Measurements from ENCODE around the gene EFCC1.
A peak's percentile ranks its signal among the peaks of the same experiment; 100 is the strongest.
"Not testable (repeated sequence)": the region's sequence is repeated elsewhere in the genome, so short reads cannot be mapped to it uniquely, and the experiment has no call there.

The EFCC1 gene

DNA sequence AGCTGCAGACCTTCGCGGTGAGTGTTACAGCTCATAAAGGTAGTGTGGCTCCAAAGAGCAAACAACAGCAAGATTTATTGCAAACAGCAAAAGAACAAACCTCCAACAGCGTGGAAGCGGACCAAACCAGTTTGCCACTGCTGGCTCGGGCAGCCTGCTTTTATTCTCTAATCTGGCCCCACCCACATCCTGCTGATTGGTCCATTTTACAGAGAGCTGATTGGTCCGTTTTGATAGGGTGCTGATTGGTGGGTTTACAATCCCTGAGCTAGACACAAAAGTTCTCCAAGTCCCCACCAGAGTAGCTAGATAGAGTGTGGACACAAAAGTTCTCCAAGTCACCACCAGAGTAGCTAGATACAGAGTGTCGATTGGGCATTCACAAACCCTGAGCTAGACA is 66.6 kb downstream of the EFCC1 start:
- H3K4me3 Mint-ChIP-seq: peak overlapping the region; percentile 35
- not testable (repeated sequence) for H3K36me3 Mint-ChIP-seq (ENCODE audit: low read depth); DNase-seq (ENCODE audit: low spot score); H3K4me1 Mint-ChIP-seq (ENCODE audit: low read depth); H3K9me3 Mint-ChIP-seq; H3K27me3 Mint-ChIP-seq (ENCODE audit: low read depth); H3K27ac Mint-ChIP-seq

- Mint-ChIP-seq H3K36me3 (ENCODE audit: low read depth) (no peaks in the 10 kb centered on the region), H3K9me3 (peaks cover 7% of the 10 kb centered on the region), H3K27ac (no peak overlapping the region), H3K4me3 (peak overlapping the region; percentile 66), H3K27me3 (ENCODE audit: low read depth) (peaks cover 1% of the 10 kb centered on the region), H3K4me1 (ENCODE audit: low read depth) (peaks cover 5% of the 10 kb centered on the region)
- peak; percentile 11 for DNase-seq (ENCODE audit: low spot score)
Observed at GRCh38 chr3:129068291-129068886, 67.3 kb downstream of the EFCC1 start.

DNA sequence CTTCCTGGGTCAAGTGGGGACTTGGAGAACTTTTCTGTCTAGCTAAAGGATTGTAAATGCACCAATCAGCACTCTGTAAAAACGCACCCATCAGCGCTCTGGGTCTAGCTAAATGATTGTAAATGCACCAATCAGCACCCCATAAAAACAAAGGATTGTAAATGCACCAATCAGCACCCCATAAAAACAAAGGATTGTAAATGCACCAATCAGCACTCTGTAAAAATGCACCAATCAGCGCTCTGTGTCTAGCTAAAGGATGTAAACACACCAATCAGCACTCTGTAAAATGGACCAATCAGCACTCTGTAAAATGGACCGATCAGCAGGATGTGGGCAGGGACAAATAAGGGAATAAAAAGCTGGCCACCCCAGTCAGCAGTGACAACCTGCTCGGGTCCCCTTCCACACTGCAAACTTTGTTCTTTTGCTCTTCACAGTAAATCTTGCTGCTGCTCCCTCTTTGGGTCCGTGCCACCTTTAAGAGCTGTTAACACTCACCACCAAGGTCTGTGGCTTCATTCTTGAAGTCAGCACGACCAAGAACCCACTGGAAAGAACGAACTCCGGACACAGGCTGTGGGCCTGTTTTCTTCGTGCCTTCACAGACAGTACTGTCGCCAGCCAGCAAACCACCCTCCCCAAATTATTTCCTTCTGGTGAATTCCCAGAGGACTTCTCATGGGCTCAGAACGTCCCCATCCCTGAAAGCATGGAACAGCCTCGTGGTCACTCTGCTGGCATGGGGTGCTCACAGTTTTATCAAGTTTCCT is 68.4 kb downstream of the EFCC1 start:
- not testable (repeated sequence) for H3K27me3 Mint-ChIP-seq (ENCODE audit: low read depth); H3K36me3 Mint-ChIP-seq (ENCODE audit: low read depth); DNase-seq (ENCODE audit: low spot score); H3K4me1 Mint-ChIP-seq (ENCODE audit: low read depth); H3K9me3 Mint-ChIP-seq; H3K27ac Mint-ChIP-seq
- peak overlapping the region; percentile 66 for H3K4me3 Mint-ChIP-seq

GRCh38 chr3:129070086-129070885 is 69.2 kb downstream of the EFCC1 start:
- DNase-seq (ENCODE audit: low spot score): no peak
- H3K9me3 Mint-ChIP-seq: peaks cover 7% of the 10 kb centered on the region
- peaks cover 1% of the 10 kb centered on the region for H3K27me3 Mint-ChIP-seq (ENCODE audit: low read depth)
- H3K36me3 Mint-ChIP-seq (ENCODE audit: low read depth): no peaks in the 10 kb centered on the region
- peaks cover 5% of the 10 kb centered on the region for H3K4me1 Mint-ChIP-seq (ENCODE audit: low read depth)
- no peak overlapping the region for H3K27ac Mint-ChIP-seq
- no peak overlapping the region for H3K4me3 Mint-ChIP-seq

DNA sequence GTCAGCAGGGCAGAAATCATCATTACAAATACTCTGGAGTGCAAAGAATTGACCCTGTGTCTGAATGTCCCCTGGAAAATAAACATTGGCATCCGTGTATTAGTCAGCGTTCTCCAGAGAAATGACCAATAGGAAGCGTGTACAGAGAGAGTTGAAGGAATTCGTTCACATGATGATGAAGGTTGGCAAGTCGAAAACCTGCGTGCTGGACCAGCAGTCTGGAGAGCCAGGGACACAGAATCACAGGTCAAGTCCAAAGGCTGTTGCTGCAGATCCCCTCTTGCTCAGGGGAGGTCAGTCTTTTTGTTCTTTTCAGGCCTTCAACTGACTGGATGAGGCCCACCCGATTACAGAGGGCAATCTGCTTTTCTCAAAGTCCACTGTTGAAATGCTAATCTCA is 76.1 kb downstream of the EFCC1 start:
- Mint-ChIP-seq H3K27ac (no peak overlapping the region), H3K9me3 (no peaks in the 10 kb centered on the region), H3K27me3 (ENCODE audit: low read depth) (no peaks in the 10 kb centered on the region), H3K36me3 (ENCODE audit: low read depth) (no peaks in the 10 kb centered on the region), H3K4me1 (ENCODE audit: low read depth) (peaks cover 2% of the 10 kb centered on the region), H3K4me3 (no peak overlapping the region)
- DNase-seq (ENCODE audit: low spot score): no peak

DNA sequence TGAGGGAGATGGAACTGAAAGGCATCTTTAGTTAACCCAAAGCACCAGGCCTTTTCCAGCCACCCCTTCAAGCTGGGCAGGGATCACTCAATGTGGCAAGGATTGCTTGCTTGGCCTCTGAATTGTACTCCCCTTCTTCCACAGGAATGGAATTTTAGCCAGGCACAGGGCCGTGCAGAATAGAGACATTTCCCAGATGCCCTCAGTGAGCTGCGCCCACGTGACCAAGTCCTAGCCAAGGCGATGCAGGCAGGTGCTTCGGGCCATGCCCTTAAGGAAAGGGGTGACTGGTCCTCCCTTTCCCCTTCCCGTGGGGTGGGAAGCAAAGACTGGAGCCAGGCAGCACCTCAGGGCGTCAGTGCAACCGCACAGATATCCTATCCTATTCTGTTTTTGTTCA is 77.4 kb downstream of the EFCC1 start:
- Mint-ChIP-seq H3K27me3 (ENCODE audit: low read depth) (no peaks in the 10 kb centered on the region), H3K4me3 (no peak overlapping the region), H3K9me3 (no peaks in the 10 kb centered on the region), H3K36me3 (ENCODE audit: low read depth) (no peaks in the 10 kb centered on the region), H3K27ac (no peak overlapping the region), H3K4me1 (ENCODE audit: low read depth) (peaks cover 2% of the 10 kb centered on the region)
- no peak for DNase-seq (ENCODE audit: low spot score)

GRCh38 chr3:129081503-129081902 is 80.4 kb downstream of the EFCC1 start:
- Mint-ChIP-seq H3K27me3 (ENCODE audit: low read depth) (no peaks in the 10 kb centered on the region), H3K4me1 (ENCODE audit: low read depth) (peaks cover 2% of the 10 kb centered on the region), H3K4me3 (no peak overlapping the region), H3K36me3 (ENCODE audit: low read depth) (no peaks in the 10 kb centered on the region), H3K9me3 (no peaks in the 10 kb centered on the region), H3K27ac (no peak overlapping the region)
- DNase-seq (ENCODE audit: low spot score): no peak

- Mint-ChIP-seq H3K9me3 (no peaks in the 10 kb centered on the region), H3K27ac (no peak overlapping the region), H3K4me3 (no peak overlapping the region), H3K27me3 (ENCODE audit: low read depth) (no peaks in the 10 kb centered on the region), H3K36me3 (ENCODE audit: low read depth) (no peaks in the 10 kb centered on the region), H3K4me1 (ENCODE audit: low read depth) (peaks cover 2% of the 10 kb centered on the region)
- DNase-seq (ENCODE audit: low spot score): no peak
Observed at GRCh38 chr3:129082026-129082425, 80.9 kb downstream of the EFCC1 start.

DNA sequence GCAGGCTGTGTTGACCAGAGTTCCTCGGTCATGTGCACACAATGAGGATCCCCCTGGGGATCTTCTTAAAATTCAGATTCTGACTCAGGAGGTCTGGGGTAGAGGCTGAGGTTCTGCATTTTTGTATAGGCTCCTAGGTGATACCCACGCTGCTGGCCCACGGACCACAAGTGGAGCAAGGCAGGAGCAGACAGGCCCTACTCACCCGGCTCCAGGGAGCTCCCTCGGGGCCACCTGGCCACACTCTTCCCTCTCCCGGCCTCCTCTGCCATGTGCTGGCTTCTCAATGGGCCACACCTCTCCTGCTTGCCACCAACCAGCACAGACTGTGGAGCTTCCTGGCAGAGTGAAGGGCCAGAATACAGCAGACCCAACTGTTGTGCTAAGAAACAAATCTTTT is 83.4 kb downstream of the EFCC1 start:
- H3K36me3 Mint-ChIP-seq (ENCODE audit: low read depth): no peaks in the 10 kb centered on the region
- no peaks in the 10 kb centered on the region for H3K9me3 Mint-ChIP-seq
- H3K27me3 Mint-ChIP-seq (ENCODE audit: low read depth): no peaks in the 10 kb centered on the region
- DNase-seq (ENCODE audit: low spot score): no peak
- H3K4me1 Mint-ChIP-seq (ENCODE audit: low read depth): peaks cover 2% of the 10 kb centered on the region
- no peak overlapping the region for H3K4me3 Mint-ChIP-seq
- no peak overlapping the region for H3K27ac Mint-ChIP-seq

GRCh38 chr3:129085165-129085715 is 84.1 kb downstream of the EFCC1 start:
- Mint-ChIP-seq H3K27ac (peak overlapping the region; percentile 53), H3K27me3 (ENCODE audit: low read depth) (no peaks in the 10 kb centered on the region), H3K36me3 (ENCODE audit: low read depth) (no peaks in the 10 kb centered on the region)

GRCh38 chr3:129085818-129086217 is 84.7 kb downstream of the EFCC1 start:
- Mint-ChIP-seq H3K27me3 (ENCODE audit: low read depth) (no peaks in the 10 kb centered on the region), H3K4me1 (ENCODE audit: low read depth) (peaks cover 2% of the 10 kb centered on the region), H3K9me3 (no peaks in the 10 kb centered on the region), H3K36me3 (ENCODE audit: low read depth) (no peaks in the 10 kb centered on the region), H3K27ac (peak overlapping the region; percentile 53), H3K4me3 (no peak overlapping the region)
- no peak for DNase-seq (ENCODE audit: low spot score)

More at GRCh38 chr3:129085165-129085715, 84.1 kb downstream of the EFCC1 start:
- no peak for DNase-seq (ENCODE audit: low spot score)
- H3K4me3 Mint-ChIP-seq: no peak overlapping the region
- H3K9me3 Mint-ChIP-seq: no peaks in the 10 kb centered on the region
- peaks cover 2% of the 10 kb centered on the region for H3K4me1 Mint-ChIP-seq (ENCODE audit: low read depth)

- no peaks in the 10 kb centered on the region for H3K9me3 Mint-ChIP-seq
- H3K27ac Mint-ChIP-seq: no peak overlapping the region
- H3K4me1 Mint-ChIP-seq (ENCODE audit: low read depth): no peaks in the 10 kb centered on the region
- H3K27me3 Mint-ChIP-seq (ENCODE audit: low read depth): no peaks in the 10 kb centered on the region
- no peak overlapping the region for H3K4me3 Mint-ChIP-seq
- H3K36me3 Mint-ChIP-seq (ENCODE audit: low read depth): peaks cover 6% of the 10 kb centered on the region
- no peak for DNase-seq (ENCODE audit: low spot score)
Observed at GRCh38 chr3:129087138-129087702, 86.1 kb downstream of the EFCC1 start.

DNA sequence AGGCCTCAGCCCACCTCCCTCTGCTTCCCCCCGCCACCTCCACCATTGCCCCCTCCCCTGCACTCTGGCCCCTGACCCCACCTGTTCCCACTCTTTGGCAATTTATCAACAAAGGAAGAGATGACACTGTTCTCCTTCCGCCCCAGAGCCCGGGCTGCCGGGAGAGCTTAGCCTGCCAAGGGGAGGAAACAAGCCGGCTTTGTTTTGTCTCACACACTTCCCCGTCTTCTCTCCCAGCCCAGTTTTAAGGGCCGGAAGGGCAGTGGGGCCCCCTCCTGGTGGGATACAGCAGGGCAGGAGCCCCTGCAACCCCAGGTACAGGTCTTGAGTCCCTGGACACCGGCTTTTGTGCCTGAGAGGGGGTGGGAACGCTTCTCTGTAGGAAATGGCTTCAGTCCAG is 86.8 kb downstream of the EFCC1 start:
- not testable (repeated sequence) for H3K4me1 Mint-ChIP-seq (ENCODE audit: low read depth); H3K9me3 Mint-ChIP-seq; H3K27ac Mint-ChIP-seq; H3K27me3 Mint-ChIP-seq (ENCODE audit: low read depth); H3K36me3 Mint-ChIP-seq (ENCODE audit: low read depth); H3K4me3 Mint-ChIP-seq; DNase-seq (ENCODE audit: low spot score)

- H3K27ac Mint-ChIP-seq; H3K36me3 Mint-ChIP-seq (ENCODE audit: low read depth); H3K4me3 Mint-ChIP-seq; H3K27me3 Mint-ChIP-seq (ENCODE audit: low read depth); H3K4me1 Mint-ChIP-seq (ENCODE audit: low read depth); H3K9me3 Mint-ChIP-seq; DNase-seq (ENCODE audit: low spot score): not testable (repeated sequence)
Observed at GRCh38 chr3:129088312-129088711, 87.2 kb downstream of the EFCC1 start.
